ENCODE measurements around the gene TMEM63A. TPM values are rescaled to one million over a fixed set of nuclear protein-coding genes. Genes with fewer than 3 reads are reported as not detected.

Gene TMEM63A
- total RNA-seq, 3 donors from 2014 or later = 69.6 to 88.0 (median 80.6) TPM

DNA sequence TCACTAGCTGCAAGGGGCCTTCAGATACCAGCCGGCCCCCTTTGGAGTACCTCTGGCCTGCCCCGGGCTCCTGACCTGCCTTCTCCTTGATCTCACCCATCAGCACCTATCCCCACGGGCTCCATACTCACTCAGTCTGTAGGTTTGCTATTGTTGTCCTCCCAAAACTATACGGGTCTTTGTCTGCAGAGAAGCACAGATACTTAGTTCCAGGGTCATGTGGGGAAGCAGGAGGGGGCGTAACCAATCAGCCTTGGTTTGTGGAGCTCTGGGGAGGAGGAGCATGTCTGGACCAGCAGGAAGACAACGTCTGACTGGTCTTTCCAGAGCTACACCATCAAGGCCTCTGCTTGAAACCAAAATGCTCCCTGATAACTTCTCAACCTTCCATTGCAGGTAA is 15.2 kb downstream of the TMEM63A start:
- Histone ChIP-seq H3K36me3 (peaks cover 4% of the 10 kb centered on the region), H3K27ac (no peak overlapping the region), H3K4me3 (no peak overlapping the region), H3K4me1 (no peaks in the 10 kb centered on the region), H3K27me3 (no peaks in the 10 kb centered on the region), H3K9me3 (no peaks in the 10 kb centered on the region)
- TF ChIP-seq POLR2A (IDR thresholded peaks at IDR 0.05) = no peak
- DNase-seq (ENCODE audit: low spot score in 2 of 2) = no peak
- intact Hi-C loops (cut with DNase I; ENCODE audit: low total_unique reads) = loop anchor here (2.0 kb wide), 1 partner anchor 52 kb away; no protein-coding TSS in a partner anchor

GRCh38 chr1:225866061-225866837 is 15.9 kb downstream of the TMEM63A start:
- H3K9me3 ChIP-seq = no peaks in the 10 kb centered on the region
- H3K27me3 ChIP-seq = no peaks in the 10 kb centered on the region
- no peaks in the 10 kb centered on the region for H3K4me1 ChIP-seq
- H3K27ac ChIP-seq = no peak overlapping the region
- no peak for TF ChIP-seq POLR2AphosphoS5 (IDR thresholded peaks at IDR 0.05)
- TF ChIP-seq, protein P1, sequence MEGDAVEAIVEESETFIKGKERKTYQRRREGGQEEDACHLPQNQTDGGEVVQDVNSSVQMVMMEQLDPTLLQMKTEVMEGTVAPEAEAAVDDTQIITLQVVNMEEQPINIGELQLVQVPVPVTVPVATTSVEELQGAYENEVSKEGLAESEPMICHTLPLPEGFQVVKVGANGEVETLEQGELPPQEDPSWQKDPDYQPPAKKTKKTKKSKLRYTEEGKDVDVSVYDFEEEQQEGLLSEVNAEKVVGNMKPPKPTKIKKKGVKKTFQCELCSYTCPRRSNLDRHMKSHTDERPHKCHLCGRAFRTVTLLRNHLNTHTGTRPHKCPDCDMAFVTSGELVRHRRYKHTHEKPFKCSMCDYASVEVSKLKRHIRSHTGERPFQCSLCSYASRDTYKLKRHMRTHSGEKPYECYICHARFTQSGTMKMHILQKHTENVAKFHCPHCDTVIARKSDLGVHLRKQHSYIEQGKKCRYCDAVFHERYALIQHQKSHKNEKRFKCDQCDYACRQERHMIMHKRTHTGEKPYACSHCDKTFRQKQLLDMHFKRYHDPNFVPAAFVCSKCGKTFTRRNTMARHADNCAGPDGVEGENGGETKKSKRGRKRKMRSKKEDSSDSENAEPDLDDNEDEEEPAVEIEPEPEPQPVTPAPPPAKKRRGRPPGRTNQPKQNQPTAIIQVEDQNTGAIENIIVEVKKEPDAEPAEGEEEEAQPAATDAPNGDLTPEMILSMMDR (IDR thresholded peaks at IDR 0.05) = no peak
- TF ChIP-seq POLR2A (IDR thresholded peaks at IDR 0.05) = no peak
- intact Hi-C loops (cut with DNase I; ENCODE audit: low total_unique reads) = loop anchor here (2.0 kb wide), 1 partner anchor 53 kb away; no protein-coding TSS in a partner anchor
- H3K36me3 ChIP-seq = peaks cover 4% of the 10 kb centered on the region
- no peak overlapping the region for H3K4me3 ChIP-seq
- DNase-seq (ENCODE audit: low spot score in 2 of 2) = no peak

DNA sequence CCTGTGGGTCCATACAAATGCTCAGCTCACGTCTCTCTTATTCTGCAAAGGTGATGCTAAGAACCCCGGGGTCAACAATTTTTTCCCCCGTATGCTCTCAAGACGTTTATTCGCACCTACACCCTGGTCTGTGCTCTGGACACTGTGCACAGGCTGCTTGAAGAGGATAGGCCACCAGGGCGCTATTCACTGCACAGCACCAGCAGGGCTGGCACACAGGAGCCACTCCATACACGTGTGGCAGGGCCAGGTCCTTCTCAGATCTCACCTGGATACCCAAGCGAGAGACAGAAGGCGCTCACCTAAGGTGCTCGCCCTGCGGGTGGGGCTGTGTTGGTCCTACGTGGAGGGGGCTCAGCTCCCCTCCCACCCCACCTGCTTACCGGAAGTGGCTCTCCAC is 16.7 kb downstream of the TMEM63A start:
- Histone ChIP-seq H3K27ac (no peak overlapping the region), H3K4me3 (no peak overlapping the region), H3K9me3 (no peaks in the 10 kb centered on the region), H3K36me3 (peaks cover 4% of the 10 kb centered on the region), H3K27me3 (no peaks in the 10 kb centered on the region), H3K4me1 (no peaks in the 10 kb centered on the region)
- TF ChIP-seq POLR2AphosphoS5 (IDR thresholded peaks at IDR 0.05) (no peak), POLR2A (IDR thresholded peaks at IDR 0.05) (no peak)
- TF ChIP-seq, protein P1 (IDR thresholded peaks at IDR 0.05) = no peak
- no peak for DNase-seq (ENCODE audit: low spot score in 2 of 2)
- intact Hi-C loops (cut with DNase I; ENCODE audit: low total_unique reads) = no loop called here

- Histone ChIP-seq H3K4me3 (no peak overlapping the region), H3K9me3 (no peaks in the 10 kb centered on the region), H3K4me1 (no peaks in the 10 kb centered on the region), H3K36me3 (peaks cover 4% of the 10 kb centered on the region), H3K27me3 (no peaks in the 10 kb centered on the region), H3K27ac (no peak overlapping the region)
- TF ChIP-seq POLR2AphosphoS5 (IDR thresholded peaks at IDR 0.05) (no peak), POLR2A (IDR thresholded peaks at IDR 0.05) (no peak)
- no peak for DNase-seq (ENCODE audit: low spot score in 2 of 2)
- intact Hi-C loops (cut with DNase I; ENCODE audit: low total_unique reads) = no loop called here
These were observed 19.0 kb downstream of the TMEM63A start for GRCh38 chr1:225863167-225863566.

DNA sequence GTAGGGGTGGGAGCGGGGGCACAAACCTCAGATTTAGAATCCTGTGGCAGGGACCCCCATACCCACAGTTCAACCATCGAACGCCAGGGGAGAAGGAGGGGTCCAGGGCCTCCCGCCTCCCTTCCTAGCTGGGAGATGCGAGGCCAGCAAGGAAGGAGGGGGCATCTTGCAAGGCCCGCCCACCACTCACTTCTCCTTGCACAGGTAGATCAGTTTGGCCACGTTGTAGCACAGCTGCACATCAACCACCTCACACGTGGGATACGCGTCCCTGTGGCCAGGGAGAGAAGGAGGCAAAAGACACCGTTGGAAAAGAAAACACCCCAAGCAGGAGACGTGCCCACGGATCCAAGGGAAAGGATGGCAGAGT is 19.6 kb downstream of the TMEM63A start:
- H3K4me3 ChIP-seq = no peak overlapping the region
- H3K27me3 ChIP-seq = no peaks in the 10 kb centered on the region
- no peak overlapping the region for H3K27ac ChIP-seq
- H3K4me1 ChIP-seq = no peaks in the 10 kb centered on the region
- no peak for DNase-seq (ENCODE audit: low spot score in 2 of 2)
- no peak for TF ChIP-seq POLR2AphosphoS5 (IDR thresholded peaks at IDR 0.05)
- TF ChIP-seq, protein P1 (IDR thresholded peaks at IDR 0.05) = no peak
- TF ChIP-seq POLR2A (IDR thresholded peaks at IDR 0.05) = no peak
- H3K9me3 ChIP-seq = no peaks in the 10 kb centered on the region
- peaks cover 4% of the 10 kb centered on the region for H3K36me3 ChIP-seq
- intact Hi-C loops (cut with DNase I; ENCODE audit: low total_unique reads) = no loop called here

GRCh38 chr1:225861834-225862580 is 20.2 kb downstream of the TMEM63A start:
- DNase-seq (ENCODE audit: low spot score in 2 of 2) = no peak
- Histone ChIP-seq H3K4me3 (no peak overlapping the region), H3K4me1 (no peaks in the 10 kb centered on the region), H3K36me3 (peaks cover 4% of the 10 kb centered on the region), H3K27me3 (no peaks in the 10 kb centered on the region), H3K9me3 (no peaks in the 10 kb centered on the region), H3K27ac (no peak overlapping the region)
- TF ChIP-seq, protein P1 (IDR thresholded peaks at IDR 0.05) = no peak
- no peak for TF ChIP-seq POLR2A (IDR thresholded peaks at IDR 0.05)
- no peak for TF ChIP-seq POLR2AphosphoS5 (IDR thresholded peaks at IDR 0.05)
- intact Hi-C loops (cut with DNase I; ENCODE audit: low total_unique reads) = no loop called here

Measured in breast epithelium (tissue), 4 donors.